Esophagus muscularis mucosa (tissue), 3 donors: ENCODE measurements around the gene BDKRB2.

Experiments
- CTCF ChIP-seq, 3 experiments: fragments of 200-600 bp in 2 of 3; fragments of 450-650 bp in 1 of 3; sonication (generic) in 2 of 3; IDR thresholded peaks; one replicate each; pipeline ENCODE4 v1.5.1; 2017 to 2019; ENCODE audit warnings: antibody characterized with exemption in 3 of 3, mild to moderate bottlenecking in 2 of 3, moderate library complexity in 1 of 3
- POLR2A ChIP-seq: fragments of 450-650 bp; IDR thresholded peaks from one replicate; pipeline ENCODE4 v1.6.1; 2017; ENCODE audit warnings: antibody characterized with exemption, moderate library complexity, mild to moderate bottlenecking, low read depth
- POLR2AphosphoS5 ChIP-seq, 2 donors: sonication (generic); formaldehyde crosslinking; IDR thresholded peaks; one replicate each; pipeline ENCODE4 v1.6.1; 2017; ENCODE audit warnings: antibody characterized with exemption in 2 of 2

DNA sequence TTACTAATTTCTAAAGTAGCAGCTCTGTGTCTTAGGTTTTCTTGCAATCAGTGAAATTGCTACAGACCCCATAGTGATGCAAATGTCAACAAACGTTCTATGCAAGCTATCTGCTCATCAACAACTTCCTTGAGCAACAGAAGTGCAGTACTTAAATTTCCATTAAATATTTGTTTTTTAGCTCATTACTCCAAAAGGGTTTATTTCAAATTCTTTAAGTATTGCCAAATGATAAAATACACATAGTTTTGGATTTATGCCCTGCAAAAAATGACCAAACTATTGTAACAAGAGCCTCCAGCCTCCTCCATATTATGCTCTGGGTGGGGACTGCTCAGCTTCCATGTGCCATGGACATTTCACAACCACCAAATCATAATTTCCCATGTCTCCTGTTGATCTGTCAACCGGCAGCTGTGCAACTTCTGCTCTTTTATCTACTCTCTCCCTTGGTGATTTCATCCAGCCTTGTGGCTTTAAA is 55.7 kb downstream of the BDKRB2 start:
- TF ChIP-seq CTCF (IDR thresholded peaks at IDR 0.05), result no peak
- peak in 1 of 2 donors; percentile 34 for TF ChIP-seq POLR2AphosphoS5 (IDR thresholded peaks at IDR 0.05)
- no peak for TF ChIP-seq POLR2A
